Vagina (tissue), 2 donors: ENCODE data around the gene GLT8D1. TPM values are rescaled to one million over a fixed set of nuclear protein-coding genes. Genes with fewer than 3 reads are reported as not detected.

Experiments used
- DNase-seq, 2 donors: peaks; one replicate each; pipeline ENCODE4 v3.0.0-alpha.2; 2017; ENCODE audit errors: extremely low spot score in 2 of 2
- H3K27ac ChIP-seq: fragments of 200-600 bp; sonication (generic); one replicate; pipeline ENCODE4 v1.5.1; 2019
- H3K27me3 ChIP-seq: fragments of 200-600 bp; sonication (generic); one replicate; pipeline ENCODE4 v1.5.1; 2019
- H3K36me3 ChIP-seq, 2 donors: fragments of 200-600 bp; sonication (generic); one replicate each; pipeline ENCODE4 v1.5.1; 2017 to 2019
- H3K4me1 ChIP-seq: fragments of 200-600 bp; sonication (generic); one replicate; pipeline ENCODE4 v1.5.1; 2019
- H3K4me3 ChIP-seq, 2 donors: fragments of 200-600 bp; sonication (generic); 1 replicate in 1 of 2; 2 replicates in 1 of 2; pipeline ENCODE4 v1.5.1; 2016 to 2019
- H3K9me3 ChIP-seq: fragments of 200-600 bp; sonication (generic); one replicate; pipeline ENCODE4 v1.5.1; 2019
- POLR2A ChIP-seq, 2 donors: fragments of 450-650 bp; IDR thresholded peaks; one replicate each; pipeline ENCODE4 v1.6.1; 2017; ENCODE audit warnings: antibody characterized with exemption in 2 of 2, mild to moderate bottlenecking in 2 of 2, moderate library complexity in 2 of 2
- POLR2AphosphoS5 ChIP-seq, 2 donors: sonication (generic); formaldehyde crosslinking; IDR thresholded peaks; one replicate each; pipeline ENCODE4 v1.9.0; 2017; ENCODE audit warnings: antibody characterized with exemption in 2 of 2, mild to moderate bottlenecking in 2 of 2, low read depth in 1 of 2; ENCODE audit not compliant: insufficient read depth in 1 of 2
- intact Hi-C: fragments of 100-400 bp; cut with DNase I; formaldehyde crosslinking; loops from one replicate; pipeline ENCODE4 v1.15.1; 2023
- total RNA-seq: library from RNA; depleted of rRNA; stranded (reverse); fragments of >200 nt; gene quantifications from one replicate; pipeline ENCODE4 v1.2.3, GENCODE V29; 2016
- TF ChIP-seq, protein P1 (sequence below), 3 experiments: fragments of 450-650 bp in 2 of 3; fragments of 200-600 bp in 1 of 3; sonication (generic) in 1 of 3; IDR thresholded peaks; one replicate each; pipeline ENCODE4 v1.5.1; 2017 to 2019; ENCODE audit warnings: antibody characterized with exemption in 3 of 3, mild to moderate bottlenecking in 2 of 3, moderate library complexity in 2 of 3

Gene GLT8D1
- total RNA-seq, 1 donor from 2014 or later, result 29.7 TPM

DNA sequence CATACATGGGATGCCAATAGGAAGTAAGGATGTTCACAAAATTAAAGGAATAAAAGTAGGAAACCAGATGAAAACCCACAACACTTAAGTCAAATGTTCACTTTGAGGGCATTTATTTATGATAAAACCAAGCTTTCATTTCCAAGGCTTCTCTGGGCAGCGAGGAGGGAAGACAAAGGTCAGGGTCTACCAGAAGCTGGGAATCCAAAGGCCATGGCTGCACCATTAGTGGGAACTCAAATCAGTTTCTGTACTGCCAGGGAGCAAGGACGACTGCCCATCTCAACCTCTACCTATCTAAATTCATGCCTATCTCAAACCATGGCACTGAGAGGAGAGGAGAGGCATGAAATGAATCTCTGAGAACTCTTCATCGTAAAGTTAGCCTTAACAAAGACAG is 42.5 kb downstream of the GLT8D1 start:
- Histone ChIP-seq H3K9me3 (no peaks in the 10 kb centered on the region), H3K36me3 (peaks cover 0 to 46% of the 10 kb centered on the region in 2 donors), H3K4me3 (no peak overlapping the region), H3K27me3 (no peaks in the 10 kb centered on the region), H3K27ac (no peak overlapping the region), H3K4me1 (no peaks in the 10 kb centered on the region)
- TF ChIP-seq POLR2AphosphoS5 (IDR thresholded peaks at IDR 0.05; ENCODE audit: insufficient read depth in 1 of 2, low read depth in 1 of 2), result no peak
- no peak for DNase-seq
- intact Hi-C loops, result no loop called here

GRCh38 chr3:52660046-52660445 is 45.5 kb downstream of the GLT8D1 start:
- H3K9me3 ChIP-seq, result no peaks in the 10 kb centered on the region
- no peaks in the 10 kb centered on the region for H3K4me1 ChIP-seq
- H3K27me3 ChIP-seq, result no peaks in the 10 kb centered on the region
- intact Hi-C loops, result no loop called here
- no peak overlapping the region for H3K4me3 ChIP-seq
- TF ChIP-seq POLR2AphosphoS5 (IDR thresholded peaks at IDR 0.05; ENCODE audit: insufficient read depth in 1 of 2, low read depth in 1 of 2), result no peak
- TF ChIP-seq POLR2A (IDR thresholded peaks at IDR 0.05), result no peak
- TF ChIP-seq, protein P1, sequence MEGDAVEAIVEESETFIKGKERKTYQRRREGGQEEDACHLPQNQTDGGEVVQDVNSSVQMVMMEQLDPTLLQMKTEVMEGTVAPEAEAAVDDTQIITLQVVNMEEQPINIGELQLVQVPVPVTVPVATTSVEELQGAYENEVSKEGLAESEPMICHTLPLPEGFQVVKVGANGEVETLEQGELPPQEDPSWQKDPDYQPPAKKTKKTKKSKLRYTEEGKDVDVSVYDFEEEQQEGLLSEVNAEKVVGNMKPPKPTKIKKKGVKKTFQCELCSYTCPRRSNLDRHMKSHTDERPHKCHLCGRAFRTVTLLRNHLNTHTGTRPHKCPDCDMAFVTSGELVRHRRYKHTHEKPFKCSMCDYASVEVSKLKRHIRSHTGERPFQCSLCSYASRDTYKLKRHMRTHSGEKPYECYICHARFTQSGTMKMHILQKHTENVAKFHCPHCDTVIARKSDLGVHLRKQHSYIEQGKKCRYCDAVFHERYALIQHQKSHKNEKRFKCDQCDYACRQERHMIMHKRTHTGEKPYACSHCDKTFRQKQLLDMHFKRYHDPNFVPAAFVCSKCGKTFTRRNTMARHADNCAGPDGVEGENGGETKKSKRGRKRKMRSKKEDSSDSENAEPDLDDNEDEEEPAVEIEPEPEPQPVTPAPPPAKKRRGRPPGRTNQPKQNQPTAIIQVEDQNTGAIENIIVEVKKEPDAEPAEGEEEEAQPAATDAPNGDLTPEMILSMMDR (IDR thresholded peaks at IDR 0.05), result no peak
- no peak for DNase-seq
- H3K27ac ChIP-seq, result no peak overlapping the region
- H3K36me3 ChIP-seq, result peaks cover 0 to 70% of the 10 kb centered on the region in 2 donors

GRCh38 chr3:52655895-52656294 is 49.7 kb downstream of the GLT8D1 start:
- Histone ChIP-seq H3K4me3 (no peak overlapping the region), H3K4me1 (no peaks in the 10 kb centered on the region), H3K27ac (no peak overlapping the region), H3K9me3 (no peaks in the 10 kb centered on the region), H3K27me3 (no peaks in the 10 kb centered on the region), H3K36me3 (peaks cover 0 to 87% of the 10 kb centered on the region in 2 donors)
- intact Hi-C loops, result no loop called here
- TF ChIP-seq POLR2AphosphoS5 (IDR thresholded peaks at IDR 0.05; ENCODE audit: insufficient read depth in 1 of 2, low read depth in 1 of 2) (no peak), POLR2A (IDR thresholded peaks at IDR 0.05) (no peak)
- TF ChIP-seq, protein P1 (IDR thresholded peaks at IDR 0.05), result no peak
- DNase-seq, result no peak

- TF ChIP-seq, protein P1 (IDR thresholded peaks at IDR 0.05), result no peak
- TF ChIP-seq POLR2A (IDR thresholded peaks at IDR 0.05) (no peak), POLR2AphosphoS5 (IDR thresholded peaks at IDR 0.05; ENCODE audit: insufficient read depth in 1 of 2, low read depth in 1 of 2) (no peak)
- peaks cover 0 to 67% of the 10 kb centered on the region in 2 donors for H3K36me3 ChIP-seq
- no peaks in the 10 kb centered on the region for H3K9me3 ChIP-seq
- H3K4me1 ChIP-seq, result no peaks in the 10 kb centered on the region
- intact Hi-C loops, result no loop called here
- H3K27me3 ChIP-seq, result no peaks in the 10 kb centered on the region
- H3K27ac ChIP-seq, result no peak overlapping the region
- no peak overlapping the region for H3K4me3 ChIP-seq
- DNase-seq, result no peak
Measured at GRCh38 chr3:52651592-52651991, 54.0 kb downstream of the GLT8D1 start.

GRCh38 chr3:52650439-52650838 is 55.2 kb downstream of the GLT8D1 start:
- Histone ChIP-seq H3K36me3 (peaks cover 0 to 56% of the 10 kb centered on the region in 2 donors), H3K4me3 (no peak overlapping the region), H3K9me3 (no peaks in the 10 kb centered on the region), H3K27me3 (no peaks in the 10 kb centered on the region), H3K4me1 (no peaks in the 10 kb centered on the region), H3K27ac (no peak overlapping the region)
- intact Hi-C loops, result no loop called here
- DNase-seq, result no peak
- TF ChIP-seq POLR2AphosphoS5 (IDR thresholded peaks at IDR 0.05; ENCODE audit: insufficient read depth in 1 of 2, low read depth in 1 of 2) (no peak), POLR2A (IDR thresholded peaks at IDR 0.05) (no peak)
- TF ChIP-seq, protein P1 (IDR thresholded peaks at IDR 0.05), result no peak
